ENCODE measurements around the gene LRFN4. TPM values are rescaled to one million over a fixed set of nuclear protein-coding genes. Genes with fewer than 3 reads are reported as not detected.

Gene LRFN4
- total and polyA plus RNA-seq, 2 of the 8 experiments (the other 6 are each of a cell fraction or from before 2014, with no cell fraction given): 49.8 to 64.3 TPM

GRCh38 chr11:66815646-66816045, 41.2 kb upstream of the LRFN4 start:
- H3K4me1 ChIP-seq (replicated peaks in 1 of 4; ENCODE audit: control insufficient read depth in 3 of 4, insufficient read depth in 4 of 4, low read length in 3 of 4): peaks cover 2 to 10% (median 5%) of the 10 kb centered on the region in 4 experiments; a peak in 6 of 7 replicates
- H2BK120ac ChIP-seq (replicated peaks; ENCODE audit: low read depth, low read length): no peak overlapping the region
- H3K14ac ChIP-seq (ENCODE audit: insufficient read length): no peak overlapping the region
- FAIRE-seq (no peak), DNase-seq (ENCODE audit: low read depth in 1 of 2, low spot score in 2 of 2) (no peak)
- WGBS, 2 experiments (ENCODE audit: extremely low coverage in 1 of 2, insufficient coverage in 1 of 2, insufficient read length in 1 of 2, insufficient replicate concordance in 2 of 2, low coverage in 1 of 2, low lambda C conversion rate in 2 of 2, missing lambda C conversion rate in 1 of 2): 69% methylated on average over 1 of the region's 1 CpG; no CpG with 5 or more reads in 1 of the 2 experiments
- H3K4me2 ChIP-seq (ENCODE audit: insufficient read depth in 1 of 2, low read depth in 2 of 2, low read length in 2 of 2): no peak overlapping the region
- no peaks in the 10 kb centered on the region for H4K20me1 ChIP-seq (replicated peaks in 1 of 2; ENCODE audit: control insufficient read depth in 1 of 2, insufficient read depth in 2 of 2, low read length in 2 of 2)
- H2BK12ac ChIP-seq (ENCODE audit: low read depth, low read length): no peak overlapping the region
- H2BK5ac ChIP-seq (ENCODE audit: low read depth, low read length): no peak overlapping the region
- no peak overlapping the region for H3K18ac ChIP-seq (ENCODE audit: extremely low read depth, low read length)
- H3K36me3 ChIP-seq (ENCODE audit: control insufficient read depth in 2 of 4, insufficient read depth in 4 of 4, low read length in 3 of 4): peaks cover 0 to 9% (median 3%) of the 10 kb centered on the region in 4 experiments; a peak in 4 of 8 replicates
- no peak overlapping the region for H3K4ac ChIP-seq (replicated peaks; ENCODE audit: insufficient read length, low read depth, low read length)
- no peaks in the 10 kb centered on the region for H3K79me2 ChIP-seq (ENCODE audit: control insufficient read depth in 1 of 2, insufficient read depth in 2 of 2, low read length in 2 of 2)
- H3K9ac ChIP-seq (replicated peaks in 1 of 4; ENCODE audit: extremely low read depth in 1 of 4, low read depth in 3 of 4, low read length in 3 of 4): no peak overlapping the region
- CTCF ChIA-PET (ENCODE audit: partially characterized antibody): interaction anchor here (0.7 kb wide), 1 partner anchor 18 kb away, joined by 3 read pairs; no protein-coding TSS in a partner anchor
- H3K27me3 ChIP-seq (replicated peaks in 1 of 4; ENCODE audit: control insufficient read depth in 3 of 4, extremely low read depth in 1 of 4, insufficient read depth in 3 of 4, low read length in 3 of 4): no peaks in the 10 kb centered on the region
- no peak overlapping the region for H3K27ac ChIP-seq (ENCODE audit: low read depth, low read length)
- no peak overlapping the region for H2AK5ac ChIP-seq (ENCODE audit: low read depth, low read length)
- H3K4me3 ChIP-seq (ENCODE audit: extremely low read depth in 1 of 4, insufficient read depth in 2 of 4, low read depth in 3 of 4, low read length in 4 of 4): no peak overlapping the region
- H3K23me2 ChIP-seq (ENCODE audit: low read depth, low read length): no peaks in the 10 kb centered on the region; the same call in 1 of the 2 replicates
- H3K79me1 ChIP-seq (ENCODE audit: low read depth, low read length): no peaks in the 10 kb centered on the region
- H3K23ac ChIP-seq (ENCODE audit: insufficient read length): no peak overlapping the region
- no peak overlapping the region for H4K8ac ChIP-seq (ENCODE audit: extremely low read depth, insufficient read depth, low read length)
- H3K9me3 ChIP-seq (ENCODE audit: insufficient read depth in 2 of 2, low read depth in 1 of 2, low read length in 1 of 2): no peaks in the 10 kb centered on the region
- no peak overlapping the region for H3K56ac ChIP-seq (replicated peaks; ENCODE audit: insufficient read length, low read depth, low read length)
- H4K91ac ChIP-seq (replicated peaks; ENCODE audit: insufficient read length, low read length): no peak overlapping the region
- no peak overlapping the region for H2BK20ac ChIP-seq (ENCODE audit: low read length)
- H4K5ac ChIP-seq (ENCODE audit: insufficient read length, low read depth, low read length): no peak overlapping the region
- POLR2A ChIA-PET (ENCODE audit: partially characterized antibody): interaction anchor here (1.5 kb wide), 1 partner anchor 92 kb away, joined by 3 read pairs; no protein-coding TSS in a partner anchor
- H2BK15ac ChIP-seq (ENCODE audit: low read length): no peak overlapping the region
- H2AFZ ChIP-seq (ENCODE audit: low read length): no peak overlapping the region
- TF ChIP-seq USF2 (IDR thresholded peaks at IDR 0.05; ENCODE audit: low read length): no peak
- TF ChIP-seq SIN3A (conservative IDR thresholded peaks at IDR 0.05 in 1 of 2, IDR thresholded peaks at IDR 0.05 in 1 of 2; ENCODE audit: low read depth in 1 of 2, low read length in 2 of 2): no peak
- no peak for TF ChIP-seq EZH2 (IDR thresholded peaks at IDR 0.05; ENCODE audit: low read depth, low read length, severe bottlenecking)
- TF ChIP-seq RAD21 (IDR thresholded peaks at IDR 0.05 in 1 of 2, conservative IDR thresholded peaks at IDR 0.05 in 1 of 2; ENCODE audit: low read depth in 2 of 2, low read length in 2 of 2): no peak
- TF ChIP-seq TEAD4 (IDR thresholded peaks at IDR 0.05; ENCODE audit: low read depth, low read length): no peak
- no peak for TF ChIP-seq CHD2 (IDR thresholded peaks at IDR 0.05; ENCODE audit: low read length)
- TF ChIP-seq TAF1 (IDR thresholded peaks at IDR 0.05; ENCODE audit: low read depth, low read length): no peak
- TF ChIP-seq MAX (IDR thresholded peaks at IDR 0.05): no peak
- no peak for TF ChIP-seq NRF1 (IDR thresholded peaks at IDR 0.05; ENCODE audit: low read depth, low read length)
- TF ChIP-seq SP2 (IDR thresholded peaks at IDR 0.05; ENCODE audit: low read length): no peak
- TF ChIP-seq FOSL1 (IDR thresholded peaks at IDR 0.05; ENCODE audit: insufficient read depth, low read depth, low read length): no peak
- no peak for TF ChIP-seq RXRA (IDR thresholded peaks at IDR 0.05; ENCODE audit: insufficient read depth, low read depth, low read length)
- no peak for TF ChIP-seq CHD1 (IDR thresholded peaks at IDR 0.05; ENCODE audit: low read depth, low read length)

Measured in H1 (cell line).